Measurements from ENCODE around the gene PAQR7.
A peak's percentile ranks its signal among the peaks of the same experiment; 100 is the strongest.

The PAQR7 gene

GRCh38 chr1:25861316-25862286, 13.9 kb downstream of the PAQR7 start:
- Histone ChIP-seq H3K4me1 (ENCODE audit: low read length) (0 out of 2 replicates have a peak, but pooled peaks cover 4% of the 10 kb centered on the region), H3K36me3 (replicated peaks; ENCODE audit: low read depth, low read length) (no peaks in the 10 kb centered on the region), H3K9me3 (ENCODE audit: insufficient read depth, low read length) (no peaks in the 10 kb centered on the region), H3K4me2 (ENCODE audit: low read length) (no peak overlapping the region), H3K9ac (ENCODE audit: low read length) (no peak overlapping the region), H3K27ac (ENCODE audit: low read length) (no peak overlapping the region), H3K4me3 (ENCODE audit: low read length) (no peak overlapping the region), H3K79me2 (ENCODE audit: low read length) (peaks cover 18% of the 10 kb centered on the region), H3K27me3 (ENCODE audit: low read depth, low read length) (no peaks in the 10 kb centered on the region), H2AFZ (ENCODE audit: low read depth, low read length) (no peak overlapping the region), H4K20me1 (ENCODE audit: insufficient read depth, low read length) (no peaks in the 10 kb centered on the region)
- no peak for TF ChIP-seq EZH2phosphoT487 (IDR thresholded peaks at IDR 0.05; ENCODE audit: low read depth)

- H3K27me3 ChIP-seq (ENCODE audit: low read depth, low read length), result no peaks in the 10 kb centered on the region
- peak within 1 kb of the TSS; percentile 83 for H3K4me2 ChIP-seq (ENCODE audit: low read length)
- H3K9me3 ChIP-seq (ENCODE audit: insufficient read depth, low read length), result no peaks in the 10 kb centered on the region
- peaks cover 27% of the 10 kb centered on the region for H3K79me2 ChIP-seq (ENCODE audit: low read length)
- H3K4me1 ChIP-seq (ENCODE audit: low read length), result 0 out of 2 replicates have a peak, but pooled peaks cover 4% of the 10 kb centered on the region
- no peaks in the 10 kb centered on the region for H4K20me1 ChIP-seq (ENCODE audit: insufficient read depth, low read length)
- H3K36me3 ChIP-seq (replicated peaks; ENCODE audit: low read depth, low read length), result no peaks in the 10 kb centered on the region
- TF ChIP-seq EZH2phosphoT487 (IDR thresholded peaks at IDR 0.05; ENCODE audit: low read depth) (no peak), CTCF (IDR thresholded peaks at IDR 0.05; ENCODE audit: low read depth, low read length) (no peak)
- peak within 1 kb of the TSS; percentile 75 for H3K9ac ChIP-seq (ENCODE audit: low read length)
- peak within 1 kb of the TSS; percentile 48 for H3K27ac ChIP-seq (ENCODE audit: low read length)
- peak within 1 kb of the TSS; percentile 95 for H3K4me3 ChIP-seq (ENCODE audit: low read length)
- peak within 1 kb of the TSS; percentile 69 for H2AFZ ChIP-seq (ENCODE audit: low read depth, low read length)
Observed at GRCh38 chr1:25858906-25859789, 16.4 kb downstream of the PAQR7 start, which contains the start of gene AUNIP. Gene AUNIP, minus strand, starts transcription at chr1:25859457. Its CDS starts 100 bp downstream, at chr1:25859357.

- Histone ChIP-seq H3K79me2 (ENCODE audit: low read length) (peaks cover 29% of the 10 kb centered on the region), H4K20me1 (ENCODE audit: insufficient read depth, low read length) (no peaks in the 10 kb centered on the region), H3K36me3 (replicated peaks; ENCODE audit: low read depth, low read length) (no peaks in the 10 kb centered on the region), H3K9me3 (ENCODE audit: insufficient read depth, low read length) (no peaks in the 10 kb centered on the region), H3K4me2 (ENCODE audit: low read length) (peak overlapping the region; percentile 83), H3K27ac (ENCODE audit: low read length) (no peak overlapping the region), H3K4me3 (ENCODE audit: low read length) (peak overlapping the region; percentile 95), H3K27me3 (ENCODE audit: low read depth, low read length) (no peaks in the 10 kb centered on the region), H3K9ac (ENCODE audit: low read length) (peak overlapping the region; percentile 75), H2AFZ (ENCODE audit: low read depth, low read length) (0 out of 2 replicates have a peak overlapping the region, but pooled peaks have one; percentile 69), H3K4me1 (ENCODE audit: low read length) (0 out of 2 replicates have a peak, but pooled peaks cover 4% of the 10 kb centered on the region)
- no peak for TF ChIP-seq CTCF (IDR thresholded peaks at IDR 0.05; ENCODE audit: low read depth, low read length)
- TF ChIP-seq EZH2phosphoT487 (IDR thresholded peaks at IDR 0.05; ENCODE audit: low read depth), result no peak
Observed at GRCh38 chr1:25858494-25858893, 17.0 kb downstream of the PAQR7 start.

GRCh38 chr1:25856856-25857255, 18.7 kb downstream of the PAQR7 start:
- H3K4me2 ChIP-seq (ENCODE audit: low read length), result no peak overlapping the region
- 0 out of 2 replicates have a peak, but pooled peaks cover 4% of the 10 kb centered on the region for H3K4me1 ChIP-seq (ENCODE audit: low read length)
- H3K79me2 ChIP-seq (ENCODE audit: low read length), result peaks cover 31% of the 10 kb centered on the region

More at GRCh38 chr1:25856856-25857255, 18.7 kb downstream of the PAQR7 start:
- H3K4me3 ChIP-seq (ENCODE audit: low read length), result no peak overlapping the region
- H3K27ac ChIP-seq (ENCODE audit: low read length), result no peak overlapping the region
- H2AFZ ChIP-seq (ENCODE audit: low read depth, low read length), result no peak overlapping the region
- no peak overlapping the region for H3K9ac ChIP-seq (ENCODE audit: low read length)
- H3K9me3 ChIP-seq (ENCODE audit: insufficient read depth, low read length), result no peaks in the 10 kb centered on the region
- H3K27me3 ChIP-seq (ENCODE audit: low read depth, low read length), result no peaks in the 10 kb centered on the region
- H4K20me1 ChIP-seq (ENCODE audit: insufficient read depth, low read length), result no peaks in the 10 kb centered on the region
- no peaks in the 10 kb centered on the region for H3K36me3 ChIP-seq (replicated peaks; ENCODE audit: low read depth, low read length)
- TF ChIP-seq CTCF (IDR thresholded peaks at IDR 0.05; ENCODE audit: low read depth, low read length) (no peak), EZH2phosphoT487 (IDR thresholded peaks at IDR 0.05; ENCODE audit: low read depth) (no peak)
